Esophagus muscularis mucosa (tissue), 4 donors: ENCODE results near the gene WDR35. TPM values are rescaled to one million over a fixed set of nuclear protein-coding genes. Genes with fewer than 3 reads are reported as not detected.

ENCODE experiments used
- DNase-seq: peaks from one replicate; pipeline ENCODE4 v3.0.0-alpha.2; 2017; ENCODE audit errors: extremely low spot score
- H3K27ac ChIP-seq, 4 donors: fragments of 200-600 bp; sonication (generic); replicated peaks in 1 of 4; 1 replicate in 3 of 4; 2 replicates in 1 of 4; pipeline ENCODE4 v1.5.1; 2016 to 2019; ENCODE audit warnings: mild to moderate bottlenecking in 1 of 4
- H3K27me3 ChIP-seq, 4 donors: fragments of 200-600 bp; sonication (generic); one replicate each; pipeline versions ENCODE4 v1.5.1 to v1.6.0; 2016 to 2019
- H3K36me3 ChIP-seq, 4 donors: fragments of 200-600 bp; sonication (generic); one replicate each; pipeline ENCODE4 v1.5.1; 2016 to 2019
- H3K4me1 ChIP-seq, 4 donors: fragments of 200-600 bp; sonication (generic); one replicate each; pipeline ENCODE4 v1.5.1; 2016 to 2019
- H3K4me3 ChIP-seq, 4 donors: fragments of 200-600 bp; sonication (generic); 1 replicate in 2 of 4; 2 replicates in 2 of 4; pipeline ENCODE4 v1.5.1; 2016 to 2019; ENCODE audit warnings: mild to moderate bottlenecking in 4 of 4, moderate library complexity in 1 of 4
- H3K9me3 ChIP-seq, 4 donors: fragments of 200-600 bp; sonication (generic); 1 replicate in 3 of 4; 2 replicates in 1 of 4; pipeline ENCODE4 v1.5.1; 2016 to 2019
- EP300 ChIP-seq: sonication (generic); formaldehyde crosslinking; IDR thresholded peaks from one replicate; pipeline ENCODE4 v1.6.1; 2017; ENCODE audit warnings: antibody characterized with exemption
- POLR2A ChIP-seq: fragments of 450-650 bp; IDR thresholded peaks from one replicate; pipeline ENCODE4 v1.6.1; 2017; ENCODE audit warnings: antibody characterized with exemption, moderate library complexity, mild to moderate bottlenecking, low read depth
- POLR2AphosphoS5 ChIP-seq, 2 donors: sonication (generic); formaldehyde crosslinking; IDR thresholded peaks; one replicate each; pipeline ENCODE4 v1.6.1; 2017; ENCODE audit warnings: antibody characterized with exemption in 2 of 2
- WGBS: methylation state at CpG from one replicate; pipeline ENCODE4 v1.1.5; 2018; 5-methylcytosine and 5-hydroxymethylcytosine counted together
- intact Hi-C: fragments of 100-400 bp; cut with DNase I; formaldehyde crosslinking; loops from one replicate; pipeline ENCODE4 v1.15.1; 2023
- total RNA-seq, 4 donors: library from RNA; depleted of rRNA; stranded (reverse); fragments of >200 nt; gene quantifications; one replicate each; pipeline versions ENCODE4 v1.1.0 to v1.2.1, GENCODE V29; 2016
- TF ChIP-seq, protein P1 (sequence below), 3 experiments: fragments of 200-600 bp in 2 of 3; fragments of 450-650 bp in 1 of 3; sonication (generic) in 2 of 3; IDR thresholded peaks; one replicate each; pipeline ENCODE4 v1.5.1; 2017 to 2019; ENCODE audit warnings: antibody characterized with exemption in 3 of 3, mild to moderate bottlenecking in 2 of 3, moderate library complexity in 1 of 3

WDR35 gene
- total RNA-seq, 4 donors from 2014 or later: 9.4 to 15.0 (median 12.3) TPM

DNA sequence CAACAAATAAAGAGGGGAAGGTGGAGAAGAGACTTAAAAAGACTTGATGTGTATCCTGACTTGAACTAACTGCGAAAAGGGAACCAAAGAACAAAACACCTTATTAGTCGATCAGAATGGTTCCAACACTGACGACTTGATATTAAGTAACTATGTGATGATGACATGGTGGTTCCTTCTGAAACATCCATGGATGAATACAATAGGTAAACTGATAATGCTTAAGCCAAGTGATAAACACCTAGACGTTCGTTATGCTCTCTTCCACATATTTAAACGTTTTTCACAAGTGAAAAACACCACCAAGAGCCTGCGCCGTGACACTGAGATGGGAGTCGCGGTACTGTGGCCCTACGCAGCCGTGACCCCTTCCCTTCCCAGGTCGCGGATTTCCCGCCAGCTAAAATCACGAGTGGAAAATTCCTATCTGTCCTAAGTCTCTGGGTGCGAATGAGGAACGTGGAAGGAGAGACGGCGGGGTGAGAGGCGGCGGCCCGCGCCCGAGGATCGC is 88.9 kb downstream of the WDR35 start:
- Histone ChIP-seq H3K4me3 (peak overlapping the region; percentile 85 to 93 (median 86)), H3K4me1 (peaks cover 41 to 52% (median 50%) of the 10 kb centered on the region in 4 donors), H3K36me3 (peaks cover 0 to 5% (median 0%) of the 10 kb centered on the region in 4 donors), H3K27me3 (no peaks in the 10 kb centered on the region), H3K9me3 (no peaks in the 10 kb centered on the region), H3K27ac (peak overlapping the region; percentile 93 to 95 (median 94))
- intact Hi-C loops: no loop called here
- WGBS: 2% methylated on average over 6 of the region's 26 CpGs
- DNase-seq: no peak
- TF ChIP-seq POLR2A (no peak), EP300 (no peak), POLR2AphosphoS5 (IDR thresholded peaks at IDR 0.05) (no peak)
- TF ChIP-seq, protein P1, sequence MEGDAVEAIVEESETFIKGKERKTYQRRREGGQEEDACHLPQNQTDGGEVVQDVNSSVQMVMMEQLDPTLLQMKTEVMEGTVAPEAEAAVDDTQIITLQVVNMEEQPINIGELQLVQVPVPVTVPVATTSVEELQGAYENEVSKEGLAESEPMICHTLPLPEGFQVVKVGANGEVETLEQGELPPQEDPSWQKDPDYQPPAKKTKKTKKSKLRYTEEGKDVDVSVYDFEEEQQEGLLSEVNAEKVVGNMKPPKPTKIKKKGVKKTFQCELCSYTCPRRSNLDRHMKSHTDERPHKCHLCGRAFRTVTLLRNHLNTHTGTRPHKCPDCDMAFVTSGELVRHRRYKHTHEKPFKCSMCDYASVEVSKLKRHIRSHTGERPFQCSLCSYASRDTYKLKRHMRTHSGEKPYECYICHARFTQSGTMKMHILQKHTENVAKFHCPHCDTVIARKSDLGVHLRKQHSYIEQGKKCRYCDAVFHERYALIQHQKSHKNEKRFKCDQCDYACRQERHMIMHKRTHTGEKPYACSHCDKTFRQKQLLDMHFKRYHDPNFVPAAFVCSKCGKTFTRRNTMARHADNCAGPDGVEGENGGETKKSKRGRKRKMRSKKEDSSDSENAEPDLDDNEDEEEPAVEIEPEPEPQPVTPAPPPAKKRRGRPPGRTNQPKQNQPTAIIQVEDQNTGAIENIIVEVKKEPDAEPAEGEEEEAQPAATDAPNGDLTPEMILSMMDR (IDR thresholded peaks at IDR 0.05): no peak

DNA sequence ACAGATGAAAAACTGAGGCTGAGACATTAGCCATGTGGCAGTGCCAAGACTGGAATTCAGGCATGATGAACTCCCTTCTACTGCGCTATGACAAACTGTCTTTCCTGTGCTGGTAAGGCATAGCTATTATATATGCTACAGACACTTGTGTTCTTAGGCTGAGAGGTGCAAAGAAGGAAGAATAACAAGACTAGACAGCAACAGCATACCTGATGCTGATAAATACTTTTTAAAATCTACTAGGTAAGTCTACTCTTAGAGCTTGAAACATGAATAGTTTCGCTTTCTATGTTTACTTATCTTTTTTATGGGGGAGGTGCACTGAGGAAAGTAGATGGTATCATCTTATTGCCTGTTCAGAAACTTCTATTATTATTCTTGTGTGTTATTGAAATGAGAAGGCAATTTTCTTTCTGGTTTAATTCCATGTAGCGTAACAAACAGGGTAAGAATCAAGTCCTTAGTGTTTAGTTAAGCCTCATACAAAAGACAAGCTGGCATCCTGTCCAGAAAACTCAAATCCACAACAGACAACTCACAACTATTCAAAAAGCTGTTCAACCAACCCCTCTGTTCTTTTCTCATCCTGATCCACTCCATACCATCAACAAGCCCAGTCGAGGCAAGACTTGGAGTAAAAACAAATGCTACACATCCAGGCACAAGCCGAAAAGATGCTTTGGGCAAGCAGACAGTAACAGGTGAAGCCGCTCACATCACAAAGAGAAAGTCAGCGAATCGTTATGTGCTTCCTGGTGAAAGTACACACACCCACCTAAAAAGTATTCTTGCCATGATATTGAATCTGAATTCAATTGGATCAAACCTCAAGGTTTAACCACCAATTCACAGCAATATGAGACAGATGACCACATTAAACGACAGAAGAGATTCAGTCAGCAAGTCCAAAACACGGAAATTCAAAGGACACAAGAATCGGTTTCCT is 89.6 kb downstream of the WDR35 start:
- no peak for DNase-seq
- Histone ChIP-seq H3K36me3 (peaks cover 0 to 5% (median 0%) of the 10 kb centered on the region in 4 donors), H3K27me3 (no peaks in the 10 kb centered on the region), H3K9me3 (no peaks in the 10 kb centered on the region), H3K4me3 (peak overlapping the region; percentile 85 to 93 (median 86)), H3K27ac (peak overlapping the region; percentile 93 to 95 (median 94)), H3K4me1 (peaks cover 46 to 58% (median 51%) of the 10 kb centered on the region in 4 donors)
- intact Hi-C loops: no loop called here
- TF ChIP-seq, protein P1 (IDR thresholded peaks at IDR 0.05): no peak
- TF ChIP-seq POLR2AphosphoS5 (IDR thresholded peaks at IDR 0.05): peak in 1 of 2 donors; percentile 9
- WGBS: 30% methylated on average over 11 of the region's 11 CpGs

DNA sequence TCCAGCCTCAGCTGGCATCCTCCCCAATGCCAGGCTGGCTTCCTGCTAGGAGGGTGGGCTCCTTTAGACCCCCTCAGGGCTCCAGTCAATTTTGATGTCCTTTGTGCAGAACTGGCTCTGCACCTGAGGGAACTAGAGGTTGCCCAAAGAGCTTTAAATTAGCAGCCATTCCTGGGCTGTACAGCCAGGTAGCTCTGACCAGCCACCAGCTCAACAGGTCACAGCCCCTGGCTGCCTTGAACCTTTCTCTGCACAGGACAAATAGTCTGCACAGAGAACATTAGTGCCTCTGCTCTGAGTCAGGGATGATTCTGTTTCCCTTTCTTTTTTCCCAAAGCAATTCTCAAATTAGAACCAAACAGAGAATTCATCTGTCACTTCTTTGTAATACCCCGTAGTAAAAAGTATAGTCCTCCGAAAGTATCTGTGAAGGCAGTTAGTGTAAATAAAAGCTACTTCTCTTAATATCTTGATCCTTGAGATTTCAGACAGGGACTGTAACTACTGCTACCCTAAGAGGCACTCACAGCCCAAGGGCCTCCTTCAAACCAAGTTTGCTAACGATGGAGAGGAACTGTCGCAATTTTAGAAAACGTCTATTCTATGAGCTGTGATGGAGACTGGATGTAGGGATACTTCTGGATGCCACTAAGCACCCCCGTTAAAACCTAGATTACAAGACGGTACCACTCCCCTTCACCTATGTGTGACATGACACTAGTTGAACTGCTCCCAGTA is 91.1 kb downstream of the WDR35 start:
- H3K36me3 ChIP-seq: peaks cover 0 to 5% (median 0%) of the 10 kb centered on the region in 4 donors
- WGBS: 73% methylated on average over 7 of the region's 7 CpGs
- TF ChIP-seq POLR2AphosphoS5 (IDR thresholded peaks at IDR 0.05) (no peak), POLR2A (no peak), EP300 (no peak)
- TF ChIP-seq, protein P1 (IDR thresholded peaks at IDR 0.05): no peak
- H3K4me3 ChIP-seq: no peak overlapping the region
- H3K9me3 ChIP-seq: no peaks in the 10 kb centered on the region
- no peaks in the 10 kb centered on the region for H3K27me3 ChIP-seq
- intact Hi-C loops: no loop called here
- no peak for DNase-seq
- peaks cover 51 to 71% (median 52%) of the 10 kb centered on the region in 4 donors for H3K4me1 ChIP-seq
- no peak overlapping the region for H3K27ac ChIP-seq

DNA sequence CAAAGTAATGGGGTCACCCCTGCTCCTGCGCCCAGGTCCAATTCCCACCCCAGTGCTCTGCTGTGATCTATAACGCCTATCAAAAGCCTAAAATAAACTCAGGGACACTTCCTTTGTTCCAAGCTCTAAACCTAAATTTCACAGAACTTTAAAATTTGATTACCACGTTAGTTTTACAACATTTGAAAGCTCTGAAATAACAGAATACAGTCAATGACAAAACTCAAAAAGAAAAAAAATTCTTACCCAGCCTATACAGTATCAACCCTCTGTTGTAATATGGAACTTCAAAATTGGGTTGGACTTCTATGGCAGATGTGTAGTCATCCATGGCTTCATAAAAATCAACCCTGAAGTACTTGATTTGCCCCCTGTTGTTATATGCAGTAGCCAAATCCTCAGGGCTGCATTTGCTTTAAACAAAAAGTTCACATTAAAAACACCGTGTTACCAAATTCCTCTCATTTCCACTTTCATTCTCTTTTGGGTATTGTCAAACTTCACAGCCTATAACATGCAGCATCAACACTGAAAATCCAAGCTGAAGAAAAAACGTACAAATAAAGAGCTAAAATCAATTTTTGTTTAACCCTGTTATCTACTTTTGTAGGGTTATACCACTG is 92.2 kb downstream of the WDR35 start:
- no peak for DNase-seq
- H3K4me3 ChIP-seq: no peak overlapping the region
- H3K27ac ChIP-seq: no peak overlapping the region
- H3K9me3 ChIP-seq: no peaks in the 10 kb centered on the region
- H3K36me3 ChIP-seq: peaks cover 0 to 5% (median 0%) of the 10 kb centered on the region in 4 donors
- TF ChIP-seq POLR2A: no peak
- no peak for TF ChIP-seq POLR2AphosphoS5 (IDR thresholded peaks at IDR 0.05)
- no peak for TF ChIP-seq EP300
- TF ChIP-seq, protein P1 (IDR thresholded peaks at IDR 0.05): no peak
- peaks cover 49 to 71% (median 50%) of the 10 kb centered on the region in 4 donors for H3K4me1 ChIP-seq
- H3K27me3 ChIP-seq: no peaks in the 10 kb centered on the region
- intact Hi-C loops: no loop called here
- 68% methylated on average over 5 of the region's 5 CpGs for WGBS
